Subcutaneous abdominal adipose tissue (tissue), 5 donors: ENCODE results near the gene IFNGR1.
"Not testable (repeated sequence)": the region's sequence is repeated elsewhere in the genome, so short reads cannot be mapped to it uniquely, and the experiment has no call there.

Source experiments
- H3K27ac ChIP-seq: one replicate; pipeline ENCODE4 v1.7.0; 2013; ENCODE audit warnings: low read depth, mild to moderate bottlenecking, inconsistent platforms, low read length, moderate library complexity
- H3K27me3 ChIP-seq, 5 donors: one replicate each; pipeline ENCODE4 v1.7.0; 2013; ENCODE audit warnings: low read length in 5 of 5, inconsistent platforms in 1 of 5; ENCODE audit not compliant: control insufficient read depth in 5 of 5, insufficient read depth in 4 of 5
- H3K36me3 ChIP-seq, 5 donors: one replicate each; pipeline ENCODE4 v1.7.0; 2013; ENCODE audit warnings: low read length in 5 of 5; ENCODE audit not compliant: control insufficient read depth in 5 of 5, insufficient read depth in 5 of 5
- H3K4me1 ChIP-seq, 5 donors: one replicate each; pipeline ENCODE4 v1.7.0; 2013; ENCODE audit warnings: low read length in 5 of 5, mild to moderate bottlenecking in 3 of 5, moderate library complexity in 1 of 5; ENCODE audit not compliant: control insufficient read depth in 5 of 5, insufficient read depth in 5 of 5
- H3K4me3 ChIP-seq, 5 donors: one replicate each; pipeline ENCODE4 v1.7.0; 2013; ENCODE audit warnings: low read length in 5 of 5, low read depth in 1 of 5
- H3K9ac ChIP-seq, 5 donors: one replicate each; pipeline ENCODE4 v1.7.0; 2013; ENCODE audit warnings: low read length in 5 of 5, mild to moderate bottlenecking in 4 of 5, moderate library complexity in 3 of 5
- H3K9me3 ChIP-seq, 5 donors: one replicate each; pipeline ENCODE4 v1.7.0; 2013; ENCODE audit warnings: low read length in 5 of 5; ENCODE audit not compliant: control insufficient read depth in 5 of 5
- donor health status: healthy.
- donor health status: healthy.
- donor health status: healthy.
- donor health status: healthy.
- donor health status: healthy.

IFNGR1 gene

DNA sequence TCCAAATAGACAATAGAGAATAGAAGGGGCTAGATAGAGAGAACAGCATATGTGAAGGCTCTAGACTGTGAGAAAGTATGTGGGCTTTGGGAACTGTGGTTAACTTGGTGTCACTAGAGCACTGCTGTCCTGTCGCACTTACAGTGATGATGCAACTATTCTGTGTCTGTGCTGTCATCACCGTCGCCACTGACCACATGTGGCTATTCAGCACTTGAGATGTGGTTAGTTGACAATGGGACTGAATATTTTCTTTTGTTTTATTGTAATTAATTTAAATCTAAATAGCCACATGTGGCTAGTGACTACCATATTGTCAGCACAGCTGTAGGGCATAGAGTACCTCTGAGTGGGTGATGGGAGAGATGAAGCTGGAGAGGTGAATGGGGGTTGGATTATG, 39.0 kb upstream of the IFNGR1 start:
- no peak overlapping the region for H3K27ac ChIP-seq
- H3K36me3 ChIP-seq: no peaks in the 10 kb centered on the region
- no peak overlapping the region for H3K9ac ChIP-seq
- H3K9me3 ChIP-seq: peaks cover 0 to 24% (median 6%) of the 10 kb centered on the region in 5 donors
- H3K4me3 ChIP-seq: peak overlapping the region in 1 of 5 donors; percentile 6
- H3K4me1 ChIP-seq: peaks cover 0 to 27% (median 5%) of the 10 kb centered on the region in 5 donors
- H3K27me3 ChIP-seq: no peaks in the 10 kb centered on the region

DNA sequence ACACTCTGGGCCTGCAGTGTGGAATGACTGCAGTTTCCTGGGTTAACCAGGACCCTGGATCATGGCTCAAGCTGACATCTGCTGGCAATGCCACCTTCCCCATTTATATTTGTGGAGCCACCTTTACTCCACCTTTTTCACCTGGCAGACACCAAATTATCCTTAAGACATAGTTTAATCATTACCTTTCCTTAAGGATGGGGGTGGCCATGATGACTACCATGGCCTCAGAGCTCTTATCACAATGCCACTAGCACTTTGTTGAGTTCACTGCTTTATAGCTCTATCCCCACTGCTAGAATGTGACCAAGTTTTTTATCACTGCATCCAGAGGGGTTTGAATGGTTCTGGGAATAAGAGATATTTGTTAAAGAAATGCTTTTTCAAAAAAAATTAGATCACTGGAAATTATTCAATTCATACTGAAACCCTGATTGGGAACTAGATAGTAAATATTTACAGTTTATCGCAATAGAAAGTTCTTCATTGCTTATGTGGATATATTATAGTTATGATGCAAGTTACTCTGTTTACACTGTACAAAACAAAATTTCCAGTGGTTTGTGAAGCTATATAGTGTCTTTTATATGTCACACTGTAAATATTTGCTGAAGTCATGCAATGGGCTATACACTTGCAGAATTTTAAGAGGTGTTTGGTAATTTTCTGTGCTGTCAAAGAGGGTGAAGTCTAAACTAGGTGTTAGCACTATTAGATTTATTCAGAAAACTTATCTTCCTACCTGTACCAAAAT, 37.3 kb upstream of the IFNGR1 start:
- Histone ChIP-seq H3K36me3 (no peaks in the 10 kb centered on the region), H3K9me3 (peaks cover 0 to 24% (median 6%) of the 10 kb centered on the region in 5 donors), H3K27ac (no peak overlapping the region), H3K27me3 (no peaks in the 10 kb centered on the region), H3K4me1 (peaks cover 0 to 19% (median 1%) of the 10 kb centered on the region in 5 donors), H3K4me3 (no peak overlapping the region), H3K9ac (no peak overlapping the region)

DNA sequence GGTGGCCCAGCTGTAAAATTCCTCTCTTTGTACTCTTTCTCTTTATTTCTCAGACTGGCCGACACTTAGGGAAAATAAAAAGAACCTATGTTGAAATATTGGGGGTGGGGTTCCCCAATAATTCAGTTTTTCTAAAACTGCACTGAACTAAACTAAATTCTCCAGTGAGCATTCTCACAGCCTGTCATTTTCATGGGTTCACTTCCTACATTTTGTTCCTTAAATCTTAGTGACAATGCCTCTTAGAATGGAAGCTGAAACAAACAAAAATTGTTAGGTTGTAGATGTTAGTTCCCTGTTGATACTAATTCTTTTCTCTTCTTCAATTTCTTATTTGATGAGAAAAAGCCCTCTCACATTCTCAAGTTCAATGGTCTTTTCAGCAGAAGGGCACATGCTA, 35.8 kb upstream of the IFNGR1 start:
- Histone ChIP-seq H3K4me3 (no peak overlapping the region), H3K27ac (no peak overlapping the region), H3K9ac (no peak overlapping the region), H3K9me3 (peaks cover 0 to 24% (median 6%) of the 10 kb centered on the region in 5 donors), H3K36me3 (no peaks in the 10 kb centered on the region), H3K27me3 (no peaks in the 10 kb centered on the region), H3K4me1 (peaks cover 0 to 4% (median 0%) of the 10 kb centered on the region in 5 donors)

DNA sequence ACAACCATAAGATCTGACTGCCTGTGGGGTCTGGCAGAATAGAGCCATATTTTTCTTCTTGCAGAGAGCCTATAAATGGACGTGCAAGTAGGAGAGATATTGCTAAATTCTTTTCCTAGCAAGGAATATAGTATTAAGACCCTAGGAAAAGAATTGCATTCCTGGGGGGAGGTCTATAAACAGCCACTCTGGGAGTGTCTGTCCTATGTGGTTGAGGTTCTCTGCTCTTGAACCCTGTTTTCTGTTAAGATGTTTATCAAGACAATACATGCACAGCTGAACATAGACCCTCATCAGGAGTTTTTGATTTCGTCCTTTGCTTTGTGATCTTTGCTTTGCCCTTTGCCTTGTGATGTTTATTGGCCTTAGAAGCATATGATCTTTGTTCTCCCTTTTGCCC, 35.2 kb upstream of the IFNGR1 start:
- not testable (repeated sequence) for H3K27me3 ChIP-seq, H3K4me3 ChIP-seq, H3K27ac ChIP-seq, H3K9ac ChIP-seq, H3K4me1 ChIP-seq, H3K36me3 ChIP-seq
- H3K9me3 ChIP-seq: peaks cover 0 to 24% (median 6%) of the 10 kb centered on the region in 5 donors

DNA sequence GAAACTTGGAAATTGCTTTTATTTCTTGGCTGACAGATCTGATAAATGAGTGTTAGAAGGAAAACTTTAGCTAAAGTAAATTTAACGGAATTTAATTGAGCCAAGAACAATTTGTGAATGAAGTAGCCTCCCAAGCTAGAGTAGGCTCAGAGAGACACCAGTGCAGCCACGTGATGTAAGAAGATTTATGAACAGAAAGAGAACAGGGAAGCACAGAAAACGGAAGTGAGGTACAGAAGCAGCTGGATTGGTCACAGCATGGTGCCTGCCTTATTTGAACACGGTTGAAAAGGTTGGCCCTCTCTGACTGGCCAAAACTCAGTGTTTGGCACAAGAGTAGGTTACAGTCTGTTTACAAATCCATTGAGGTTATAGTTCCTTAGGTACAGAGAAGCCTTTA, 29.5 kb upstream of the IFNGR1 start:
- Histone ChIP-seq H3K27me3 (no peaks in the 10 kb centered on the region), H3K4me3 (no peak overlapping the region), H3K4me1 (peaks cover 0 to 10% (median 0%) of the 10 kb centered on the region in 5 donors), H3K9ac (no peak overlapping the region), H3K27ac (no peak overlapping the region), H3K36me3 (no peaks in the 10 kb centered on the region), H3K9me3 (peaks cover 0 to 3% (median 0%) of the 10 kb centered on the region in 5 donors)

DNA sequence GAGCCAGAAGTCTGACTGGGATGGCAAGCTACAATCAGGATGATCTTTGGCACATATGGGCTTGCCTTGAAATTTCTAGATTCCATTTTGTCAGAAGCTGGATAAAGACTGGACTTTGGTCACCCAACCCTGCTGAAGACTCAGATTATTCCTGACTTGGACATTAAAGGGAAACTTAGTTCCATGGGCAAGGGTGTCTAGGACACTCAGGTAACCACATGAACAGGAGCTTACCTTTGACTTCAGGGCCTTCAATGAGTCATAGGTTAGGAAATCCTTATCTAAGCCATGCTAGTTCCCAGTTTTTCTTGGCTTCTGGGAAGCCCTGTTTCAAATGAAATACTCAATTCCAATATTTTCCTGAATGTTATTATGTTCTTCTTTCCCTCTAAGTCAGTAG, 28.5 kb upstream of the IFNGR1 start:
- Histone ChIP-seq H3K27ac (no peak overlapping the region), H3K27me3 (no peaks in the 10 kb centered on the region), H3K36me3 (no peaks in the 10 kb centered on the region), H3K9ac (no peak overlapping the region), H3K4me1 (peaks cover 0 to 10% (median 0%) of the 10 kb centered on the region in 5 donors), H3K4me3 (no peak overlapping the region), H3K9me3 (no peaks in the 10 kb centered on the region)

DNA sequence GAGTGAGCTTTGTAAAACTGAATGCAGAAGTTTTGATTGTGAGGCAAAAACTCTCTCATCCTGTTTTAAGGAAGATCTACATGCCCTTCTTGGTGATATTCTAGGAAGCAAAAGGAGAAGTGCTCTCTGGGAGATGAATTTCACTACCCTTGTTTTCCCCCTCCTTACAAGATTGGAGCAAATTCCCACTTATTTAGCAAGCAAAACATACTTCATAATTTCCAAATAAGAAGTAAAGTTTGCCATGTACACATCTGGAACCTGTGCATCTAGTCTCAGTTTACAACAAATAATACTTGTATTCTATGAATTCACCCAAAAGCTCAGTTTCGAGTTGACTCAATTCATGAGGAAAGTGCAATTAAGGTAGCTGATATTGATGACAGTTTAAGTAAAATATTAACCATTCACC, 27.6 kb upstream of the IFNGR1 start:
- no peaks in the 10 kb centered on the region for H3K27me3 ChIP-seq
- no peak overlapping the region for H3K27ac ChIP-seq
- no peak overlapping the region for H3K9ac ChIP-seq
- H3K9me3 ChIP-seq: no peaks in the 10 kb centered on the region
- H3K4me1 ChIP-seq: peaks cover 0 to 14% (median under 1%) of the 10 kb centered on the region in 5 donors
- H3K36me3 ChIP-seq: no peaks in the 10 kb centered on the region
- no peak overlapping the region for H3K4me3 ChIP-seq

DNA sequence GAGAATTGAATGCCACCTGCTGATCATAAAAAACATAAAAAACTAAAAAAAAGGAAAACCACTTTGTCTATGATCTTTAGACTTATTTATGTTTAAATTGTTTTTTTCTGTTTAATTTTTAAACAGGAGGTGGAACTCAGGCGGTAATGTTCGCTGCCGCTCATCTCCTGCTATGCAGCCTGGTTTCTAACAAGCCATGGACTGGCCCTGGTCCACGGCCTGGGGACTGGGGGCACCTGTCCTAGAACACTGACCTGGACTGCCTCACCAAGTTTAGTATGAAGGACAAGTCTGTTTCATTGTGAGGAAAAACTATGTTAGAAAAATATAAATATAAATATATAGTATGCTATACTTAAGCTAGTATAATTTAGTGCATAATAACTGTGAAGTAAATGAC, 27.0 kb upstream of the IFNGR1 start:
- Histone ChIP-seq H3K27ac (no peak overlapping the region), H3K9ac (no peak overlapping the region), H3K36me3 (no peaks in the 10 kb centered on the region), H3K4me3 (no peak overlapping the region), H3K4me1 (peaks cover 0 to 20% (median 7%) of the 10 kb centered on the region in 5 donors), H3K9me3 (no peaks in the 10 kb centered on the region), H3K27me3 (no peaks in the 10 kb centered on the region)

DNA sequence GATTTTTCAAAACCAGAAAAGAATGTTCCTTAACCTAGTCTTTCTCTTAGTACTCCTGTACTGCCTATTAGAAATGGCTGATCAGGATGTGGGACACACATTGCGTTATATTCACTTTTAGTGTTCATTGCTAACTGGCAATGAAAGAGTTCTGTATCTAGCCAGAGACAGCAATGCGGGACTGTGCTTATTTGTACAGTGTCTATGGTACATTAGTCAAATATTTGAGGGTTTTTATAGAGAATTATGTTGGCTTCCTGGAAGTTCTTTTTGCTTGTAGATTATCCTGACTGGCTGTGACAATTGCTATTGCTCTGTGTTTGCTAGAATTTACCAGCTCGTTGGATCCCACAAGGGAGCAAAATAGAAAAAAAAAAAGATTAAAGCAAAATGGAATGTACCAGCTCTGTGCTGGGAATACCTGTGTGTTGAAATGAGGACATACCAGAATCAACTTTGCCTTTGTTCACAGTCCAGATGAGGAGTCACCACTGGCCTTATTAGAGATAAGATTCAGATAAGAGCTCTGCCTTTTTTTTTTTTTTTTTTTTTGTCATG, 22.4 kb upstream of the IFNGR1 start:
- Histone ChIP-seq H3K4me3 (no peak overlapping the region), H3K27me3 (no peaks in the 10 kb centered on the region), H3K36me3 (no peaks in the 10 kb centered on the region), H3K4me1 (peaks cover 0 to 30% (median 18%) of the 10 kb centered on the region in 5 donors), H3K9me3 (no peaks in the 10 kb centered on the region), H3K9ac (peak overlapping the region in 2 of 5 donors; percentile 3 to 51), H3K27ac (peak overlapping the region; percentile 70)

DNA sequence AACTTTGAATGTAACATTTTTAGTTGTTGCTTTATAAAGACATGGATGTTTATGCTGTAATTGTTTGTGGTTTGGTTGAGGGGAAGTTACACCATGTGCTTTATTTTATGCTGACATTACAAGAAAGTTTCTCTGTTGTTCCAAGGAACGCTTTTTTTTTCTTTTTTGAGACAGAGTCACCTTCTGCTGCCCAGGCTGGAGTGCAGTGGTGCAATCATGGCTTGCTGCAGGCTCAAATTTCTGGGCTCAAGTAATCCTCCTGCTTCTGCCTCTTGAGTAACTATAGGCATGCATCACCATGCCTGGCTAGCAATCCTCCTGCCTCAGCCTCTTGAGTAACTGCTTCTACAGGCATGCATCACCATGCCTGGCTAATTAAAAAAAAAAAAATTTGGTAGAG, 21.0 kb upstream of the IFNGR1 start:
- no peaks in the 10 kb centered on the region for H3K36me3 ChIP-seq
- no peaks in the 10 kb centered on the region for H3K9me3 ChIP-seq
- peak overlapping the region; percentile 46 for H3K27ac ChIP-seq
- H3K27me3 ChIP-seq: no peaks in the 10 kb centered on the region
- H3K4me1 ChIP-seq: peaks cover 0 to 32% (median 23%) of the 10 kb centered on the region in 5 donors
- H3K9ac ChIP-seq: no peak overlapping the region
- no peak overlapping the region for H3K4me3 ChIP-seq
